HG03558 (cell line): ENCODE data around the gene ERRFI1.
"Not testable (repeated sequence)": the region's sequence is repeated elsewhere in the genome, so short reads cannot be mapped to it uniquely, and the experiment has no call there.

ENCODE experiments used
- ATAC-seq: cut with Tn5 transposase; IDR thresholded peaks from one replicate; pipeline ENCODE4 v1.9.1; 2021; ENCODE audit warnings: moderate number of reproducible peaks; ENCODE audit not compliant: unreplicated experiment; ENCODE audit errors: extremely low read depth

Gene ERRFI1

DNA sequence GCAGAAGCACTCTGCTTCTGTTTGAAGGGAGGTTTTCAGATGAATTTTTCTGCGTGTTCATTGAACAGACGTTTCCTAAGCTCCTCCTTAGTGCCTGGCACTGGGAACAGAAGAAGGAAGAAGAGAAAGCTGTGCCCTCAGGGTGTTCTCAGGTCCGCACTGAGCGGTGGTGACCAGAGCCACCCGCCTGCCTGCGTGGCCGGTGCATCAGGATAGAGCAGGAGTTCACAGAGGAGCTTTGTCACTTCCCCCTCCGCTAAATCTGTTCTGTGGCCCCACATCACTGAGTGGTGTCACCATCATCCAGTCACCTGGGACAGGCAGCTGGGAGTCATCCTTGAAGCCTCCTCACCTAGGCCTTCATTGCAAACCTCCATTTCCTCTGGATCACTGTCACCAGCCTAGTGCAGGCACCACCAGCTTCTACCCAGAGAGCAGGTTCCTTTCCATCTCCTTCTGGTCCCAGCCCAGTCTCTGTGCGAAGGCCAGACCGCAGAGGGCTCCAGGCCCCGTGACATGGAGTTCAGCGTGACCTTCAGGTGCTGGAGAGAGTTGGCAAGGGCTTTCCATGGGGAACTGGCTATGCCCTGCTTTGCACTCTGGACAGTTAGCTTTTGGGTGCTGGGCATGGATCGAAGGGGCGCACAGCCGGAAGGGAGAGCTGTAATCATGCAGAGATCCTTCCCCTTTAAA lies 42.9 kb downstream of the ERRFI1 start:
- no peak for ATAC-seq

DNA sequence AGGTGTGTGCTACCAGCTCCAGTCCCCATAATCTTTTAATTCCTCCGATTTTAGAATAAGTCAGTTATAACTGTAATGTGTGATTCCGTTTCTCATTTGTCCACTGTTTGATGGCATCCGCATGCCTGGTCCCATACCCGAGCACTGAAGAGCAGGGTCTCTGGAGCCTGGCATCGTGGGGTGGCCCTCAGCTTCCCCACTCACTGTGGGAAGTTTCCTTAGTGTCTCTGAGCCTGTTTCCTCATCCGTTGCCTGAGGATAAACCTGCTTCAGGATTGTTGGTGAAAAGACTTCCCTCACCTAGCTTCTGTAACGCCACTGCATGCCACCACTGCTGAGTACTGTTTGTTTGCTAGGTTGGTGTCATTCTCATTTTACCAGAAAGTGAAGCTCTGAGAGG lies 45.1 kb downstream of the ERRFI1 start:
- ATAC-seq = no peak

DNA sequence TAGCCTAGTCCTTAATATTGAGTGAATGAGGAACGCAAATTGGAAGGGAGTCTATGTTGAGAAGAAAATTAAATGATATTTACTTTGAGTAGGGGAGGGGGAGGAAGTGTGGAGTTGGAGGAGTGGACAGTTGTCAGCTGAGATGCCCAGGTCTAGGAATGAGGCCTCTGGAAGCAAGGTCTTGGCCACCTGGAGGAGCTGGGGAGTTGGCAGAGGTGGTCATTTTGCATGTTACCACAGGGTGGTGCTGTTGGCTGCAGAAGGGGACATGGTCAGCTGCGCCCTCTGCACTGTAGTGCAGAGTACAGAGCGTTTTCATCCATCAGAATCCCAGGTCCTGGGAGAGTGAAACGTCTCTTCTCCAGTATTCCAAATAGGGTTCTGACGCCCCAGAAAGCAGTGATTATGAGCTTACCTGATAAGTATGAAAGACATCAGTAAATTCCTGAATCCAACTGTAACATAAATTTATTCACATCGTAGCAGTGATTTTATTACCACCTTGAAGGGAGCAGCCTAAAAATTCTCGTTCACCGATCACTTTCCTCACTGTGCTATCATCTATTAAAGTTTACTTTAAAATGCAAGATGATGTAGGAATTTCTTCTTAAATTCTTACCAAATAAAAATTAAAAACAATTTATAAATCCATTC lies 50.8 kb downstream of the ERRFI1 start:
- ATAC-seq = no peak

DNA sequence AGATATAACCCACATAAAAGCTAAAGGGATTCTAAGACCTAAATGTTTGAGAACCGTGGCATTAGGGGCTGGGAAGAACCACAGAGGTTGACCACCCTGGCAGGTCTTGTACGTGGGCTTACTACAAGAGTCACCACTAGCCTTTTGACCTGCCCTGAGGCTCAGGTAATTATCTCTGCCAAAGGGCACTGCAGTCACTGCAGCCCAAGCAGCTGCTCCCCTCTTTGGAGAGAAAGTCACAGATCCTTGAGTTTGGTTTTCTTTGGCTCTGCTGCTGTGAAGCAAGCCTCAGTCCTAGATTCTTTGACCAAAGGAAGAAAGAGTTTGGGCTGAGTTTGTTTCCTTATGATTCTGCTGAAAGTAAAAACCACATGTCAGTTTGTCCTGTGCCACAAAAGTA lies 53.0 kb downstream of the ERRFI1 start:
- ATAC-seq = no peak

DNA sequence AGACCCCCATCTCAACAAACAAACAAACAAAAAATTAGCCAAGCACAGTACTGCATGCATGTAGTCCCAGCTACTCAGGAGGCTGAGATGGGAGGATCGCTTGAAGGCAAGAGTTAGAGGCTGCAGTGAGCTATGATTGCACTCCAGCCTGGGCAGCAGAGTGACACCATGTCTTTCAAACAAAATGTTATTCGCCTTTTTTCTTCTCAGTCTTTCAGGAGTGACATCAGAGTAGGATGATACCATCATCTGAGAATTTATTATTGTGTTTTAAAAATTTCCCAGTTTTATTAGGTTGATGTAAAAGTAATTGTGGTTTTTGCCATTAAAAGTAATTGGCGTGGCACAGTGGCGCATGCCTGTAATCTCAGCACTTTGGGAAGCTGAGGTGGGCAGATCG lies 53.8 kb downstream of the ERRFI1 start:
- ATAC-seq = no peak

DNA sequence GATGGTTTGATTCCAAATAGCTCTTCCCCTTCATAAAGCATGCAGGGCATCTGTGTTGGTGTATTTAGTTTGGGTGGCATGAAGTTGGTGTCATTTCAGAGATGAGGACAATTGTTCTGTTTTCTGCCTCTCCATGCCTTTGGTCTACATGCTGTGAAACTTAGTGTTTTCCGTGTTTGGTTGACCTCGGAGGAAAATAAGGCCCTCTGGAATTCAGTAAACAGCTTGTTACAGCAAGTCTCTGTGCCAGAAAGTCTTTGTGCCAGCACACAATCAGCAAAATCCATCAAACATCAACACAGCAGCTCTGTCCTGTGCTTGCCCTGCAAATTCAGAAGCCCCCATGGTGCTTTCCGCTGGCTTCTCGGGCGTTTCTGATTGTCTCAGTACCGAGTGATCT lies 55.1 kb downstream of the ERRFI1 start:
- no peak for ATAC-seq

DNA sequence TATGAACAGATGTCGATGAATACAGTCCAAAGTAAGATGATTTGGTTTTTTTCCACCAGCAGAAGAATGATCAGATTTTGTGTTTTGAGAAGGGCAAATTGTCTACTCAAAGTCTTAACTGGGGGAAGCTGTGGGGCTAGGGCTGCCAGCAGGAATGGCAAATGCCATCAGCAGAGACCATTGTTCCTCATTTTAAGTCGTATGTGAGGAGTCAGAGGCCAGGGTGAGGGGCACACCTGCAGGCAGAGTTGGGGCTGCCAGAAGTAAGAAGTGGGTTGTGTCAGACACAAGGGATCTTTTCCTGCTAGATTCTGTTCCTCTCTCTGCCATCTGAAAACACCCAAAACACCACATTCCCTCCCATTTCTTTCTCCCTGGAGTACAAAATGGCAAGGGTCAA lies 55.9 kb downstream of the ERRFI1 start:
- no peak for ATAC-seq

DNA sequence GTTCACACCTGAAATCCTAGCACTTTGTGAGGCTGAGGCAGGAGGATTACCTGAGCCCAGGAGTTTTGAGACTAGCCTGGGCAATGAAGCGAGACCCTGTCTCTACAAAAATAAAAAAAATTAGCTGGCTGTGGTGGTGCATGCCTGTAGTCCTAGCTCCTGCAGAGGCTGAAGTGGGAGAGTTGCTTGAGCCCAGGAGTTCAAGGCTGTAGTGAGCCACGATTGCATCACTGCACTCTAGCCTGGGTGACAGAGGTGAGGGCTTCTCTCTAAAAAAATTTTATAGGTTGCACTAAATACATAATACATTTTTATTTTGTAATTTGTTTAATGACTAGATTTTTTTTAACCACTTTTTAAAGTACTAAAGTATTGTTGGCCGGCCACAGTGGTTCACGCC lies 58.5 kb downstream of the ERRFI1 start:
- no peak for ATAC-seq

DNA sequence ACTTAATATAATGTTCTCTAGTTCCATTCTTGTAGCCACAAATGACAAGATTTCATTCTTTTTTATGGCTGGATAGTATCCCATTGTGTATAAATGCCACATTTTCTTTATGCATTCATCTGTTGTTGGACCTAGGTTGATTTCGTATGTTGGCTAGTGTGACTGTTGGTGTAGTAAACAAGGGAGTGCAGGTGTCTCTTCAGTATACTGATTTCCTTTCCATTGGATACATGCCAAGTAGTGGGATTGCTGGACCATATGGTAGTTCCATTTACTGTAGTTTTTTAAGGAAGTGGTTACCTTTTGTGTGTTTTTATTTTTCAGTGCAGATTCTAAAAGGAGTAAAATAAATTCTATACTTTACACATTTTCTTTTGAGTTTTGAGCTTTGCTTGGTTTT lies 58.9 kb downstream of the ERRFI1 start:
- ATAC-seq = no peak

DNA sequence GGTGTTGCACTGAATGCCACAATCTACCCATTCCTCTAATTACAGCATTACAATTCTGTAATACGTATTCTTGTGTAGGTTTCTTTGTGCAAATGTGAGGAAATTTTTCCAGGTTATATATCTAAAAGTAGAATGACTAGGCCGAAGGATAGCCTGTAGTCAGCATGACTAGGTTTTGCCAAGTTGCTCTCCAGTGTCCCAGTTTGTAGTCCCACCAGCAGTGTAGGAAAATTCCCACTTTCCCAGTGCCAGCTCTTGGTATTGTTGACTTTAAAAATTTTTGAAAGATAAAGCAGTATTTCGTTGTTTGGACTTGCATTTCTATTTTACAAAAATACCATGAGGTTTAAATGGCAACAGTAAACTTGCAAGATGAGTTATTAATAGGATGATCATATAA lies 61.6 kb downstream of the ERRFI1 start:
- no peak for ATAC-seq

DNA sequence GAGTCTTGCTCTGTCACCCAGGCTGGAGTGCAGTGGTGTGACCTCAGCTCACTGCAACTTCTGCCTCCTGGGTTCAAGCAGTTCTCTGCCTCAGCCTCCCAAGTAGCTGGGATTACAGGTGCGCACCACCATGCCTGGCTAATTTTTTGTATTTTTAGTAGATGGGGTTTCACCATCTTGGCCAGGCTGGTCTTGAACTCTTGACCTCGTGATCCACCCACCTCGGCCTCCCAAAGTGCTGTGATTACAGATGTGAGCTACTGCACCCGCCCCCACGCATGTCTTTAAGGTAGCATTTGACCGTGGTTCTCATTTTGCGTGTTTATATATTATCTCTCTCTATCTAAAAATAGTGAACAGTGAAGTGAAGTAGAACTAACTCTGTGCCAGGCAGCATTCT lies 62.3 kb downstream of the ERRFI1 start:
- not testable (repeated sequence) for ATAC-seq

DNA sequence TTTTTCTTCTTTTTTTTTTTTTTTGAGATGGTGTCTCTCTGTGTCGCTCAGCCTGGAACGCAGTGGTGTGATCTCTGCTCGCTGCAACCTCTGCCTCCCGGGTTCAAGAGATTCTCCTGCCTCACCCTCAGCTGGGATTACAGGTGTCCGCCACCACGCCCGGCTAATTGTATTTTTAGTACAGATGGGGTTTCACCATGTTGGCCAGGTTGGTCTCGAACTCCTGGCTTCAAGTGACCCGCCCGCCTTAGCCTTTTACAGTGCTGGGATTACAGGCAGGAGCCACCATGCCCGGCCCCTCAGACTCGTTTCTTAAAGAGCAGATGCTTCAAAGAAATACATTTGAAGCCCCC lies 62.8 kb downstream of the ERRFI1 start:
- not testable (repeated sequence) for ATAC-seq

DNA sequence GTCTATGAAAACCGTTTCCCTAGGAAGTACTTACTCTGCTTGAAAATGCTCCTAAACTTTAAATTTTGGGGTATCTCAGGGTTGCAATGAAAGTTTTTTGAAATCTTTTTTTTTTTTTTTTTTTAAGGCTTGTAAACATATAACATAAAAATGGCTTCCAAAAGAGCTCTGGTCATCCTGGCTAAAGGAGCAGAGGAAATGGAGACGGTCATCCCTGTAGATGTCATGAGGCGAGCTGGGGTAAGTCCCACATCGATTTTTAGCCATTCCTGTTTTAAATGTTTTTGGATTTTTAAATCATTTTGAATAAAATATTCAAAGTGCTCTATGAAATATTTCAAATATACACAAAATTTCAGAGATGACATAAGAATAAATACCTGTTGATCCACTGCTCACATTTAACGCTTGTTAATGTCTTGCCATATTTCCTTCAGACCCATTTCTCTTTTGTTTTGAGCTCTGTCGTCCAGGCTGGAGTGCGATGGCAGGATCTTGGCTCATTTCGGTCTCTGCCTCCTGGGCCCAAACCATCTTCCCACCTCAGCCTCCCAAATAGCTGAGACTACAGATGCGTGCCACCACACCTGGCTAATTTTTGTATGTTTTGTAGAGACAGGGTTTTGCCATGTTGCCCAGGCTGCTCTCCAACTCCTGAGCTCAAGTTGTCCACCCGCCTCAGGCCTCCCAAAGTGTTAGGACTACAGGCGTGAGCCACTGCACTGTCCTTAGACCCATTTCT lies 63.3 kb downstream of the ERRFI1 start:
- no peak for ATAC-seq

DNA sequence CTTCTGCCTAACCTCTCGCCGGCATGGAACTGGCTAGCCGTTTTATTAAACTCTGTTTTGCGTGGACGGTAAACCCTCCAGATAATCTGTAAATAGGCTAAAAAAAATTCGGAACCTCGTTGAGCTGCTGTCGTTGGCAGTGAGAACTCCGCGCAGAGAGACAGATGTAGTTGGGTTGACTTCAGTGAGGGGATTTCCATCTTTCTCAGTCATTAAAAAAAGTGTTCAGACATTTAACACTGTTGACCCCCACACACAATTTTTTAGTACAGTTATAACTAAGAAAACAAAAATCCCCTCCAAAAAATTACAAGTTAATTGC lies 64.1 kb downstream of the ERRFI1 start:
- ATAC-seq = no peak
